Liver (tissue), 9 donors: ENCODE data around the gene SYNPR. TPM values are rescaled to one million over a fixed set of nuclear protein-coding genes. Genes with fewer than 3 reads are reported as not detected.

Experiments used
- DNase-seq: peaks from one replicate; pipeline ENCODE4 v3.0.0-alpha.2; 2017; ENCODE audit warnings: low spot score
- H3K27ac ChIP-seq, 2 donors: one replicate each; pipeline ENCODE4 v1.7.0; 2013; ENCODE audit warnings: inconsistent platforms in 2 of 2, low read length in 2 of 2, control low read depth in 1 of 2, low read depth in 1 of 2, mild to moderate bottlenecking in 1 of 2
- H3K27me3 ChIP-seq, 4 donors: one replicate each; pipeline versions ENCODE4 v1.6.1 to v1.7.0; 2013; ENCODE audit warnings: low read length in 3 of 4, inconsistent platforms in 1 of 4, mild to moderate bottlenecking in 1 of 4, moderate library complexity in 1 of 4; ENCODE audit not compliant: control insufficient read depth in 4 of 4, insufficient read depth in 4 of 4
- H3K36me3 ChIP-seq, 4 donors: one replicate each; pipeline versions ENCODE4 v1.6.1 to v1.7.0; 2013; ENCODE audit warnings: low read length in 3 of 4, mild to moderate bottlenecking in 3 of 4, low read depth in 1 of 4, moderate library complexity in 1 of 4; ENCODE audit not compliant: control insufficient read depth in 4 of 4, insufficient read depth in 3 of 4
- H3K4me1 ChIP-seq, 4 donors: one replicate each; pipeline versions ENCODE4 v1.6.1 to v1.7.0; 2013; ENCODE audit warnings: low read length in 3 of 4, mild to moderate bottlenecking in 3 of 4, moderate library complexity in 1 of 4; ENCODE audit not compliant: control insufficient read depth in 4 of 4, insufficient read depth in 4 of 4
- H3K4me3 ChIP-seq, 3 donors: one replicate each; pipeline versions ENCODE4 v1.6.1 to v1.7.0; 2013; ENCODE audit warnings: low read length in 3 of 3, control low read depth in 1 of 3, low read depth in 1 of 3, mild to moderate bottlenecking in 1 of 3
- H3K9ac ChIP-seq, 2 donors: one replicate each; pipeline ENCODE4 v1.7.0; 2013; ENCODE audit warnings: low read length in 2 of 2, mild to moderate bottlenecking in 2 of 2, moderate library complexity in 2 of 2, control low read depth in 1 of 2, low read depth in 1 of 2
- H3K9me3 ChIP-seq, 4 donors: one replicate each; pipeline versions ENCODE4 v1.6.1 to v1.7.0; 2013; ENCODE audit warnings: low read length in 3 of 4; ENCODE audit not compliant: control insufficient read depth in 4 of 4
- EGR1 ChIP-seq, 2 donors: IDR thresholded peaks; 2 replicates each; pipeline ENCODE4 v1.6.1; 2016 to 2018; ENCODE audit warnings: antibody characterized with exemption in 2 of 2, low read depth in 2 of 2
- FOXA1 ChIP-seq: IDR thresholded peaks from 2 replicates; pipeline ENCODE4 v1.6.1; 2016; ENCODE audit warnings: antibody characterized with exemption
- FOXA2 ChIP-seq: IDR thresholded peaks from 2 replicates; pipeline ENCODE4 v1.6.1; 2016; ENCODE audit warnings: antibody characterized with exemption
- GABPA ChIP-seq, 2 donors: IDR thresholded peaks in 1 of 2; conservative IDR thresholded peaks in 1 of 2; 2 replicates each; pipeline ENCODE4 v1.6.1; 2016; ENCODE audit warnings: antibody characterized with exemption in 2 of 2, mild to moderate bottlenecking in 1 of 2, moderate library complexity in 1 of 2
- HNF4A ChIP-seq, 2 donors: conservative IDR thresholded peaks; 2 replicates each; pipeline ENCODE4 v1.6.1; 2016; ENCODE audit warnings: antibody characterized with exemption in 2 of 2, mild to moderate bottlenecking in 2 of 2
- HNF4G ChIP-seq: IDR thresholded peaks from 2 replicates; pipeline ENCODE4 v1.6.1; 2016; ENCODE audit warnings: antibody characterized with exemption
- JUND ChIP-seq, 2 donors: IDR thresholded peaks; 2 replicates each; pipeline ENCODE4 v1.6.1; 2016; ENCODE audit warnings: antibody characterized with exemption in 2 of 2
- RAD21 ChIP-seq, 2 donors: IDR thresholded peaks; 2 replicates each; pipeline ENCODE4 v1.6.1; 2016; ENCODE audit warnings: antibody characterized with exemption in 2 of 2, mild to moderate bottlenecking in 2 of 2
- RXRA ChIP-seq, 2 donors: IDR thresholded peaks; 2 replicates each; pipeline ENCODE4 v1.6.1; 2017 to 2018; ENCODE audit warnings: antibody characterized with exemption in 2 of 2, mild to moderate bottlenecking in 1 of 2
- SP1 ChIP-seq: IDR thresholded peaks from 2 replicates; pipeline ENCODE4 v1.6.1; 2018; ENCODE audit warnings: antibody characterized with exemption, mild to moderate bottlenecking
- TAF1 ChIP-seq: conservative IDR thresholded peaks from 2 replicates; pipeline ENCODE4 v1.6.1; 2016; ENCODE audit warnings: antibody characterized with exemption, mild to moderate bottlenecking
- YY1 ChIP-seq: IDR thresholded peaks from 2 replicates; pipeline ENCODE4 v1.6.1; 2016; ENCODE audit warnings: antibody characterized with exemption, mild to moderate bottlenecking
- WGBS: extraction: QIAGEN DNeasy Blood & Tissue Kit; methylation state at CpG from one replicate; pipeline ENCODE4 v1.1.7; 2013; 5-methylcytosine and 5-hydroxymethylcytosine counted together
- polyA plus RNA-seq, 2 donors: library from polyadenylated mRNA; stranded (reverse) in 1 of 2; unstranded in 1 of 2; fragments of 200-250 nt in 1 of 2; fragments of >200 nt in 1 of 2; fragmentation: Nextera tagmentation in 1 of 2; extraction: Ambion mirVana in 1 of 2; gene quantifications; one replicate each; pipeline versions ENCODE4 v1.2.1 to v1.2.3, GENCODE V29; 2013 to 2015
- total RNA-seq, 2 donors: library from RNA; depleted of rRNA; stranded (reverse); fragments of >200 nt; gene quantifications; one replicate each; pipeline ENCODE4 v1.2.3, GENCODE V29; 2014
- TF ChIP-seq, protein P1 (sequence below): IDR thresholded peaks from 2 replicates; pipeline ENCODE4 v1.6.1; 2016; ENCODE audit warnings: antibody characterized with exemption
- TF ChIP-seq, protein P2 (sequence below): IDR thresholded peaks from 2 replicates; pipeline ENCODE4 v1.6.1; 2016; ENCODE audit warnings: antibody characterized with exemption
- TF ChIP-seq, protein P3 (sequence below): IDR thresholded peaks from 2 replicates; pipeline ENCODE4 v1.6.1; 2016; ENCODE audit warnings: antibody characterized with exemption
- TF ChIP-seq, protein P4 (sequence below): IDR thresholded peaks from 2 replicates; pipeline ENCODE4 v1.6.1; 2016; ENCODE audit warnings: antibody characterized with exemption, mild to moderate bottlenecking
- TF ChIP-seq, protein P5 (sequence below): fragments of 150-350 bp; IDR thresholded peaks from 2 replicates; pipeline ENCODE4 v1.5.1; 2017; ENCODE audit warnings: improper control_type of control experiment, low read depth, low read length; ENCODE audit not compliant: missing input control
- donor health status: healthy.
- donor health status: healthy.
- donor health status: healthy.
- donor health status: healthy.
- donor health status: healthy.

The SYNPR gene
- total and polyA plus RNA-seq, 4 donors, result not detected

DNA sequence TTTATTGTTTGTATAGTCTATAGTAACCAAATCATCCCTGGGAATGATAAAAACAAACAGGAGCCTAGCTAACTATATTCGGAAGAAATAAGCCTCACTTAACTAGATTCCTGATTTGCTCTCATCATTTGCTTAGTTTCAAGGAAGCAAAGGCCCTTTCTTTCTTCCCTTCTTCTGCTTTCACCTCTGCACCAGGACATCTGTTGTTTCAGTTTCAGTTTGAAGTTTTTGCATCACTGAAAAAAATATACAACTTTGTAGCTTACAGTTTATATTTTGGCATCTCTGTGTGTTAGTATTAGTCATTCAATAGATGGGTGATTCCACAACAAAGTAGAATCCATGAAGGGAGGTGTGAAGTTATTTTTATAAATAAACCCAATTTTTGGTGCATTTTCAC is 260.8 kb downstream of the SYNPR start:
- Histone ChIP-seq H3K4me1 (peaks cover 0 to 4% (median 0%) of the 10 kb centered on the region in 4 donors), H3K9me3 (no peaks in the 10 kb centered on the region), H3K27ac (no peak overlapping the region), H3K27me3 (no peaks in the 10 kb centered on the region), H3K9ac (no peak overlapping the region), H3K36me3 (no peaks in the 10 kb centered on the region), H3K4me3 (no peak overlapping the region)
- no peak for DNase-seq
- 78% methylated on average over 1 of the region's 1 CpG for WGBS
- TF ChIP-seq GABPA (IDR thresholded peaks at IDR 0.05 in 1 of 2, conservative IDR thresholded peaks at IDR 0.05 in 1 of 2) (no peak), FOXA1 (no peak), YY1 (no peak), RXRA (IDR thresholded peaks at IDR 0.05) (no peak), JUND (IDR thresholded peaks at IDR 0.05) (no peak), HNF4A (conservative IDR thresholded peaks at IDR 0.05) (no peak), SP1 (no peak), FOXA2 (no peak), EGR1 (IDR thresholded peaks at IDR 0.05; ENCODE audit: low read depth in 2 of 2) (no peak), RAD21 (IDR thresholded peaks at IDR 0.05) (no peak), TAF1 (no peak)
- TF ChIP-seq, protein P1, sequence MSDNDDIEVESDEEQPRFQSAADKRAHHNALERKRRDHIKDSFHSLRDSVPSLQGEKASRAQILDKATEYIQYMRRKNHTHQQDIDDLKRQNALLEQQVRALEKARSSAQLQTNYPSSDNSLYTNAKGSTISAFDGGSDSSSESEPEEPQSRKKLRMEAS, result no peak
- TF ChIP-seq, protein P2, sequence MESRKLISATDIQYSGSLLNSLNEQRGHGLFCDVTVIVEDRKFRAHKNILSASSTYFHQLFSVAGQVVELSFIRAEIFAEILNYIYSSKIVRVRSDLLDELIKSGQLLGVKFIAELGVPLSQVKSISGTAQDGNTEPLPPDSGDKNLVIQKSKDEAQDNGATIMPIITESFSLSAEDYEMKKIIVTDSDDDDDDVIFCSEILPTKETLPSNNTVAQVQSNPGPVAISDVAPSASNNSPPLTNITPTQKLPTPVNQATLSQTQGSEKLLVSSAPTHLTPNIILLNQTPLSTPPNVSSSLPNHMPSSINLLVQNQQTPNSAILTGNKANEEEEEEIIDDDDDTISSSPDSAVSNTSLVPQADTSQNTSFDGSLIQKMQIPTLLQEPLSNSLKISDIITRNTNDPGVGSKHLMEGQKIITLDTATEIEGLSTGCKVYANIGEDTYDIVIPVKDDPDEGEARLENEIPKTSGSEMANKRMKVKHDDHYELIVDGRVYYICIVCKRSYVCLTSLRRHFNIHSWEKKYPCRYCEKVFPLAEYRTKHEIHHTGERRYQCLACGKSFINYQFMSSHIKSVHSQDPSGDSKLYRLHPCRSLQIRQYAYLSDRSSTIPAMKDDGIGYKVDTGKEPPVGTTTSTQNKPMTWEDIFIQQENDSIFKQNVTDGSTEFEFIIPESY, result no peak
- TF ChIP-seq, protein P3, sequence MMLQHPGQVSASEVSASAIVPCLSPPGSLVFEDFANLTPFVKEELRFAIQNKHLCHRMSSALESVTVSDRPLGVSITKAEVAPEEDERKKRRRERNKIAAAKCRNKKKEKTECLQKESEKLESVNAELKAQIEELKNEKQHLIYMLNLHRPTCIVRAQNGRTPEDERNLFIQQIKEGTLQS, result no peak
- TF ChIP-seq, protein P4, sequence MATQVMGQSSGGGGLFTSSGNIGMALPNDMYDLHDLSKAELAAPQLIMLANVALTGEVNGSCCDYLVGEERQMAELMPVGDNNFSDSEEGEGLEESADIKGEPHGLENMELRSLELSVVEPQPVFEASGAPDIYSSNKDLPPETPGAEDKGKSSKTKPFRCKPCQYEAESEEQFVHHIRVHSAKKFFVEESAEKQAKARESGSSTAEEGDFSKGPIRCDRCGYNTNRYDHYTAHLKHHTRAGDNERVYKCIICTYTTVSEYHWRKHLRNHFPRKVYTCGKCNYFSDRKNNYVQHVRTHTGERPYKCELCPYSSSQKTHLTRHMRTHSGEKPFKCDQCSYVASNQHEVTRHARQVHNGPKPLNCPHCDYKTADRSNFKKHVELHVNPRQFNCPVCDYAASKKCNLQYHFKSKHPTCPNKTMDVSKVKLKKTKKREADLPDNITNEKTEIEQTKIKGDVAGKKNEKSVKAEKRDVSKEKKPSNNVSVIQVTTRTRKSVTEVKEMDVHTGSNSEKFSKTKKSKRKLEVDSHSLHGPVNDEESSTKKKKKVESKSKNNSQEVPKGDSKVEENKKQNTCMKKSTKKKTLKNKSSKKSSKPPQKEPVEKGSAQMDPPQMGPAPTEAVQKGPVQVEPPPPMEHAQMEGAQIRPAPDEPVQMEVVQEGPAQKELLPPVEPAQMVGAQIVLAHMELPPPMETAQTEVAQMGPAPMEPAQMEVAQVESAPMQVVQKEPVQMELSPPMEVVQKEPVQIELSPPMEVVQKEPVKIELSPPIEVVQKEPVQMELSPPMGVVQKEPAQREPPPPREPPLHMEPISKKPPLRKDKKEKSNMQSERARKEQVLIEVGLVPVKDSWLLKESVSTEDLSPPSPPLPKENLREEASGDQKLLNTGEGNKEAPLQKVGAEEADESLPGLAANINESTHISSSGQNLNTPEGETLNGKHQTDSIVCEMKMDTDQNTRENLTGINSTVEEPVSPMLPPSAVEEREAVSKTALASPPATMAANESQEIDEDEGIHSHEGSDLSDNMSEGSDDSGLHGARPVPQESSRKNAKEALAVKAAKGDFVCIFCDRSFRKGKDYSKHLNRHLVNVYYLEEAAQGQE, result no peak
- TF ChIP-seq, protein P5, sequence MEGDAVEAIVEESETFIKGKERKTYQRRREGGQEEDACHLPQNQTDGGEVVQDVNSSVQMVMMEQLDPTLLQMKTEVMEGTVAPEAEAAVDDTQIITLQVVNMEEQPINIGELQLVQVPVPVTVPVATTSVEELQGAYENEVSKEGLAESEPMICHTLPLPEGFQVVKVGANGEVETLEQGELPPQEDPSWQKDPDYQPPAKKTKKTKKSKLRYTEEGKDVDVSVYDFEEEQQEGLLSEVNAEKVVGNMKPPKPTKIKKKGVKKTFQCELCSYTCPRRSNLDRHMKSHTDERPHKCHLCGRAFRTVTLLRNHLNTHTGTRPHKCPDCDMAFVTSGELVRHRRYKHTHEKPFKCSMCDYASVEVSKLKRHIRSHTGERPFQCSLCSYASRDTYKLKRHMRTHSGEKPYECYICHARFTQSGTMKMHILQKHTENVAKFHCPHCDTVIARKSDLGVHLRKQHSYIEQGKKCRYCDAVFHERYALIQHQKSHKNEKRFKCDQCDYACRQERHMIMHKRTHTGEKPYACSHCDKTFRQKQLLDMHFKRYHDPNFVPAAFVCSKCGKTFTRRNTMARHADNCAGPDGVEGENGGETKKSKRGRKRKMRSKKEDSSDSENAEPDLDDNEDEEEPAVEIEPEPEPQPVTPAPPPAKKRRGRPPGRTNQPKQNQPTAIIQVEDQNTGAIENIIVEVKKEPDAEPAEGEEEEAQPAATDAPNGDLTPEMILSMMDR, result no peak

DNA sequence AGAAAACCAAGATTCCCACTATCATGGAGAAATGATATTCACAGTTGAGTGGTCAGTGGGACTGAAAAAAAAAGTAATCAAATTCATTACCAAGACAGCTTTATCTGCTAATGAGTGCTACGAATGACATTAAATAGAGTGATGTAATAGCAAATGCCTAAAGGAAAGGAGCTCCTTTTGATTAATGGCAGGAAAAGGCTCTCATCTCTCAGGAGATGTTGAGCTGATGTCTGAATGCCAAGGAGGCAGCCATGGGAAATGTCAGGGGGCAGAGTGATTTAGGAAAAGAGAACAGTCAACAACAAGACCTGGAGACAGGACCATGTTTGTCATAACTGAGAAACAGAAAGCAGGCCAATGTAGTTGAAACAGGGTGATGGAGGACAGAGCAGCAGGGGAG is 277.7 kb downstream of the SYNPR start:
- H3K4me1 ChIP-seq, result no peaks in the 10 kb centered on the region
- H3K9me3 ChIP-seq, result no peaks in the 10 kb centered on the region
- no peaks in the 10 kb centered on the region for H3K36me3 ChIP-seq
- 75% methylated on average over 1 of the region's 1 CpG for WGBS
- H3K27me3 ChIP-seq, result peaks cover 0 to 4% (median 1%) of the 10 kb centered on the region in 4 donors
- H3K9ac ChIP-seq, result no peak overlapping the region
- no peak overlapping the region for H3K27ac ChIP-seq
- no peak overlapping the region for H3K4me3 ChIP-seq
- no peak for DNase-seq
- no peak for TF ChIP-seq GABPA (IDR thresholded peaks at IDR 0.05 in 1 of 2, conservative IDR thresholded peaks at IDR 0.05 in 1 of 2)
- TF ChIP-seq RXRA (IDR thresholded peaks at IDR 0.05), result no peak
- no peak for TF ChIP-seq HNF4G
- no peak for TF ChIP-seq JUND (IDR thresholded peaks at IDR 0.05)
- TF ChIP-seq TAF1, result no peak
